GM12873 (cell line): Measurements from ENCODE around the gene CCDC9B.

ENCODE experiments used
- TF ChIP-seq, protein P1 (sequence below): IDR thresholded peaks from 2 replicates; pipeline ENCODE4 v1.5.1; 2012; ENCODE audit warnings: low read depth, mild to moderate bottlenecking, moderate library complexity, low read length, control low read depth; ENCODE audit not compliant: insufficient read depth; ENCODE audit errors: missing control alignments

The CCDC9B gene

GRCh38 chr15:40380636-40381035 lies 39.9 kb upstream of the CCDC9B start:
- TF ChIP-seq, protein P1, sequence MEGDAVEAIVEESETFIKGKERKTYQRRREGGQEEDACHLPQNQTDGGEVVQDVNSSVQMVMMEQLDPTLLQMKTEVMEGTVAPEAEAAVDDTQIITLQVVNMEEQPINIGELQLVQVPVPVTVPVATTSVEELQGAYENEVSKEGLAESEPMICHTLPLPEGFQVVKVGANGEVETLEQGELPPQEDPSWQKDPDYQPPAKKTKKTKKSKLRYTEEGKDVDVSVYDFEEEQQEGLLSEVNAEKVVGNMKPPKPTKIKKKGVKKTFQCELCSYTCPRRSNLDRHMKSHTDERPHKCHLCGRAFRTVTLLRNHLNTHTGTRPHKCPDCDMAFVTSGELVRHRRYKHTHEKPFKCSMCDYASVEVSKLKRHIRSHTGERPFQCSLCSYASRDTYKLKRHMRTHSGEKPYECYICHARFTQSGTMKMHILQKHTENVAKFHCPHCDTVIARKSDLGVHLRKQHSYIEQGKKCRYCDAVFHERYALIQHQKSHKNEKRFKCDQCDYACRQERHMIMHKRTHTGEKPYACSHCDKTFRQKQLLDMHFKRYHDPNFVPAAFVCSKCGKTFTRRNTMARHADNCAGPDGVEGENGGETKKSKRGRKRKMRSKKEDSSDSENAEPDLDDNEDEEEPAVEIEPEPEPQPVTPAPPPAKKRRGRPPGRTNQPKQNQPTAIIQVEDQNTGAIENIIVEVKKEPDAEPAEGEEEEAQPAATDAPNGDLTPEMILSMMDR = no peak

- TF ChIP-seq, protein P1 = no peak
Observed at GRCh38 chr15:40379853-40380252, 39.1 kb upstream of the CCDC9B start.

- TF ChIP-seq, protein P1 = no peak
Observed at GRCh38 chr15:40379374-40379773, 38.6 kb upstream of the CCDC9B start.

GRCh38 chr15:40377606-40378005 lies 36.9 kb upstream of the CCDC9B start:
- TF ChIP-seq, protein P1 = no peak

DNA sequence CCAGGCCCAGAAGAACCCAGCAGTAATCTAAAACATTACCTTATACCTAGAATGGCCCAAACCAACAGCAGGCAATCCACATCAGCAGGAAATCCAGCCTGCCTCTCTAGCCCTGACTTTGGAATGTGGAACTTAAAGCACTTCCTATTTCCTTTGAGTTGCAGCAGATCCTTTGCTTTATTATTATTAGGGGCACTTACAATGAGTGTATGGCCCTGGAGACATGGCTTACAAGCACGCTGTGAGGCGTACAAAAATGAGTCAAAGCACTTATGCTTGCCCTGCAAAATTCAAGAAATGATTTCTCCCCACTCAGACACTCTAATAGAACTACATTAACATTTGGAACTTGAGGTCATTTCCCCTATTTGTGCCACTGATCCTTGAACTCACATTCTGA lies 32.2 kb upstream of the CCDC9B start:
- TF ChIP-seq, protein P1 = no peak

DNA sequence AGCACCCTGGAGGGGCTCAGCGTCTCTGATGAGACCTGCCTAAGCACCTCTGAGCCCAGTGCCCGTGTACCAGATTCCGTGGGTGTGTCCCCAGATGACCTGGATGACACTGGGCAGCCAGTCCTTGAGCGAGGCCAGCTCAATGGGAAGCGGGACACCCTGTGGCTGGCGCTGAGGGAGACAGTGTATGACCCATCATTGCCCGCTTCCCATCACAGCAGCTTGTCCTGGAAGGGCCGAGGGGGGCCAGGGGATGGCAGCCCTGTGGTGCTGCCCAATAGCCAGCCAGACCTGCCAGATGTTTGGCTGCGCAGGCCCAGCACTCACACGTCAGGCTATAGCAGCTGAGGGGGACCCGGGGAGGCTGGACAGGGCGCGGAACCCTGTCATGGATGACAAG lies 29.2 kb upstream of the CCDC9B start:
- TF ChIP-seq, protein P1 = no peak

- TF ChIP-seq, protein P1 = no peak
Observed at GRCh38 chr15:40369474-40369869, 28.7 kb upstream of the CCDC9B start.
